ENCODE results near the gene SRSF8. TPM values are rescaled to one million over a fixed set of nuclear protein-coding genes. Genes with fewer than 3 reads are reported as not detected.

The SRSF8 gene
- total RNA-seq, 1 donor from 2014 or later: 19.0 TPM

- Histone ChIP-seq H3K27me3 (ENCODE audit: low read depth) (no peaks in the 10 kb centered on the region), H3K4me3 (no peak overlapping the region), H3K9me3 (replicated peaks) (no peaks in the 10 kb centered on the region), H3K4me1 (peaks cover 18% of the 10 kb centered on the region), H3K27ac (replicated peaks) (no peak overlapping the region), H3K36me3 (no peaks in the 10 kb centered on the region)
- intact Hi-C loops (cut with micrococcal nuclease): no loop called here
- TF ChIP-seq CTCF (IDR thresholded peaks at IDR 0.05; ENCODE audit: borderline replicate concordance): no peak
- no peak for DNase-seq
Observed at GRCh38 chr11:95101935-95102334, 35.2 kb downstream of the SRSF8 start.

- H3K36me3 ChIP-seq: no peaks in the 10 kb centered on the region
- intact Hi-C loops (cut with micrococcal nuclease): no loop called here
- H3K27ac ChIP-seq (replicated peaks): no peak overlapping the region
- no peak for DNase-seq
- no peaks in the 10 kb centered on the region for H3K9me3 ChIP-seq (replicated peaks)
- peaks cover 21% of the 10 kb centered on the region for H3K4me1 ChIP-seq
- TF ChIP-seq CTCF (IDR thresholded peaks at IDR 0.05; ENCODE audit: borderline replicate concordance): no peak
- H3K27me3 ChIP-seq (ENCODE audit: low read depth): no peaks in the 10 kb centered on the region
- no peak overlapping the region for H3K4me3 ChIP-seq
Observed at GRCh38 chr11:95102733-95103132, 36.0 kb downstream of the SRSF8 start.

GRCh38 chr11:95103701-95104100 lies 37.0 kb downstream of the SRSF8 start:
- H3K27ac ChIP-seq (replicated peaks): no peak overlapping the region

GRCh38 chr11:95104121-95104830 lies 37.6 kb downstream of the SRSF8 start:
- Histone ChIP-seq H3K4me1 (peaks cover 36% of the 10 kb centered on the region), H3K9me3 (replicated peaks) (no peaks in the 10 kb centered on the region), H3K36me3 (no peaks in the 10 kb centered on the region), H3K27ac (replicated peaks) (no peak overlapping the region), H3K4me3 (no peak overlapping the region), H3K27me3 (ENCODE audit: low read depth) (no peaks in the 10 kb centered on the region)
- TF ChIP-seq CTCF (IDR thresholded peaks at IDR 0.05; ENCODE audit: borderline replicate concordance): no peak
- intact Hi-C loops (cut with micrococcal nuclease): no loop called here
- DNase-seq: no peak

More at GRCh38 chr11:95103701-95104100, 37.0 kb downstream of the SRSF8 start:
- Histone ChIP-seq H3K4me1 (peaks cover 31% of the 10 kb centered on the region), H3K36me3 (no peaks in the 10 kb centered on the region), H3K4me3 (no peak overlapping the region), H3K9me3 (replicated peaks) (no peaks in the 10 kb centered on the region), H3K27me3 (ENCODE audit: low read depth) (no peaks in the 10 kb centered on the region)
- TF ChIP-seq CTCF (IDR thresholded peaks at IDR 0.05; ENCODE audit: borderline replicate concordance): no peak
- no peak for DNase-seq
- intact Hi-C loops (cut with micrococcal nuclease): no loop called here

- DNase-seq: no peak
- Histone ChIP-seq H3K27me3 (ENCODE audit: low read depth) (no peaks in the 10 kb centered on the region), H3K27ac (replicated peaks) (no peak overlapping the region), H3K36me3 (peaks cover 5% of the 10 kb centered on the region), H3K4me1 (peaks cover 42% of the 10 kb centered on the region), H3K4me3 (no peak overlapping the region), H3K9me3 (replicated peaks) (no peaks in the 10 kb centered on the region)
- no peak for TF ChIP-seq CTCF (IDR thresholded peaks at IDR 0.05; ENCODE audit: borderline replicate concordance)
- intact Hi-C loops (cut with micrococcal nuclease): no loop called here
Observed at GRCh38 chr11:95104856-95105255, 38.1 kb downstream of the SRSF8 start.

All from left ventricle myocardium inferior (tissue), 1 donor.